Measurements from ENCODE around the gene ATXN1. TPM values are rescaled to one million over a fixed set of nuclear protein-coding genes. Genes with fewer than 3 reads are reported as not detected.

Gene ATXN1
- total and polyA plus RNA-seq, 2 of the 13 experiments (the other 11 are each of a cell fraction or from before 2014, with no cell fraction given), result 20.7 to 39.5 TPM

DNA sequence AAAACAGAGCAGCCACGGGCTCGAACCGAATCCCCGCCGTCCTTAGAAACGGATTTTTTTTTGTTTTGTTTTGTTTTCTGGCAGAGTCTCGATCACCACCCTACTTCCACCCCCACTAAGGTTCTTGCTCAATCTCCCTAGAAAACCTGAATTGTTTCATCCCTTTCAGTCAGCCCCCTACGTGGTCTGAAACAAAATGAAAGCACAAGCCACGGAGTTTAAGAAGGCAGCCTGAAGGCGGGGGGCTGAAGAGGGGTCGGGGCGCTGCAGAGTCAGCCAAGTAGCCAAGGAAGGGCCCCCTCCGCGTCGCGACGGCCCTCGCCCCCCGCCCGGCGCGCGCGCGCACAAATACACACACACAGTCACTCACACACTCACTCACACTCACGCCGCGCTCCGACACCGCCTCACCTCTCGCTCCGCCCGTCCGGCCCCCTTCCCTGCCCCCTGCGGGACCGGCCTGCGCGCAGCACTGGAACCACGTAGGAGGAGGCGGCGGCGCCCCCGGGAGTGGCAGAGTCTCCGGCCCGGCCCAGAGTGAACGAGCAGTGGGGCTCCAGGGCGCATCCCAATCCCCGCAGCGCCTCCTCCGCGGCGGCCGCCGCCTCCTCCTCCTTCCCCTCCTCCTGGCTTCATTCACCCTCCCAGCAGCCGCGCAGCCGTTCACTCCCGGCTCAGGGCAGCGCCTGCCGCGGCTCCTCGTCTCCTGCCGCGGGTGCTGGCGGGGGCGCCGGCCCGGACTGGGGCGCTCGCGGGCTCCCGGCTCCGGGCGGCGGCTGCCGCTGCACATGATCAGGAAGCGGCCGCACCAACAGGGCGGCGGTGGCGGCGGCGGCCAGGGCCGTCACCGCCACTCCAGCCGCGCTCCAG, 1.4 kb downstream of the ATXN1 start (continued):
- peak; percentile 68; the same call in 1 of the 2 replicates for TF ChIP-seq FOXP4 (CRISPR knock-in tag; IDR thresholded peaks at IDR 0.05)
- no peak for TF ChIP-seq ZSCAN29 (CRISPR knock-in tag; conservative IDR thresholded peaks at IDR 0.05)
- peak; percentile 51 for TF ChIP-seq HNRNPK (IDR thresholded peaks at IDR 0.05; ENCODE audit: low read depth, low read length, poor library complexity, severe bottlenecking)
- TF ChIP-seq, protein P1, sequence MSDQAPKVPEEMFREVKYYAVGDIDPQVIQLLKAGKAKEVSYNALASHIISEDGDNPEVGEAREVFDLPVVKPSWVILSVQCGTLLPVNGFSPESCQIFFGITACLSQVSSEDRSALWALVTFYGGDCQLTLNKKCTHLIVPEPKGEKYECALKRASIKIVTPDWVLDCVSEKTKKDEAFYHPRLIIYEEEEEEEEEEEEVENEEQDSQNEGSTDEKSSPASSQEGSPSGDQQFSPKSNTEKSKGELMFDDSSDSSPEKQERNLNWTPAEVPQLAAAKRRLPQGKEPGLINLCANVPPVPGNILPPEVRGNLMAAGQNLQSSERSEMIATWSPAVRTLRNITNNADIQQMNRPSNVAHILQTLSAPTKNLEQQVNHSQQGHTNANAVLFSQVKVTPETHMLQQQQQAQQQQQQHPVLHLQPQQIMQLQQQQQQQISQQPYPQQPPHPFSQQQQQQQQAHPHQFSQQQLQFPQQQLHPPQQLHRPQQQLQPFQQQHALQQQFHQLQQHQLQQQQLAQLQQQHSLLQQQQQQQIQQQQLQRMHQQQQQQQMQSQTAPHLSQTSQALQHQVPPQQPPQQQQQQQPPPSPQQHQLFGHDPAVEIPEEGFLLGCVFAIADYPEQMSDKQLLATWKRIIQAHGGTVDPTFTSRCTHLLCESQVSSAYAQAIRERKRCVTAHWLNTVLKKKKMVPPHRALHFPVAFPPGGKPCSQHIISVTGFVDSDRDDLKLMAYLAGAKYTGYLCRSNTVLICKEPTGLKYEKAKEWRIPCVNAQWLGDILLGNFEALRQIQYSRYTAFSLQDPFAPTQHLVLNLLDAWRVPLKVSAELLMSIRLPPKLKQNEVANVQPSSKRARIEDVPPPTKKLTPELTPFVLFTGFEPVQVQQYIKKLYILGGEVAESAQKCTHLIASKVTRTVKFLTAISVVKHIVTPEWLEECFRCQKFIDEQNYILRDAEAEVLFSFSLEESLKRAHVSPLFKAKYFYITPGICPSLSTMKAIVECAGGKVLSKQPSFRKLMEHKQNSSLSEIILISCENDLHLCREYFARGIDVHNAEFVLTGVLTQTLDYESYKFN (CRISPR knock-in tag; conservative IDR thresholded peaks at IDR 0.05), result no peak; the same call in 1 of the 2 replicates
- TF ChIP-seq, protein P2, sequence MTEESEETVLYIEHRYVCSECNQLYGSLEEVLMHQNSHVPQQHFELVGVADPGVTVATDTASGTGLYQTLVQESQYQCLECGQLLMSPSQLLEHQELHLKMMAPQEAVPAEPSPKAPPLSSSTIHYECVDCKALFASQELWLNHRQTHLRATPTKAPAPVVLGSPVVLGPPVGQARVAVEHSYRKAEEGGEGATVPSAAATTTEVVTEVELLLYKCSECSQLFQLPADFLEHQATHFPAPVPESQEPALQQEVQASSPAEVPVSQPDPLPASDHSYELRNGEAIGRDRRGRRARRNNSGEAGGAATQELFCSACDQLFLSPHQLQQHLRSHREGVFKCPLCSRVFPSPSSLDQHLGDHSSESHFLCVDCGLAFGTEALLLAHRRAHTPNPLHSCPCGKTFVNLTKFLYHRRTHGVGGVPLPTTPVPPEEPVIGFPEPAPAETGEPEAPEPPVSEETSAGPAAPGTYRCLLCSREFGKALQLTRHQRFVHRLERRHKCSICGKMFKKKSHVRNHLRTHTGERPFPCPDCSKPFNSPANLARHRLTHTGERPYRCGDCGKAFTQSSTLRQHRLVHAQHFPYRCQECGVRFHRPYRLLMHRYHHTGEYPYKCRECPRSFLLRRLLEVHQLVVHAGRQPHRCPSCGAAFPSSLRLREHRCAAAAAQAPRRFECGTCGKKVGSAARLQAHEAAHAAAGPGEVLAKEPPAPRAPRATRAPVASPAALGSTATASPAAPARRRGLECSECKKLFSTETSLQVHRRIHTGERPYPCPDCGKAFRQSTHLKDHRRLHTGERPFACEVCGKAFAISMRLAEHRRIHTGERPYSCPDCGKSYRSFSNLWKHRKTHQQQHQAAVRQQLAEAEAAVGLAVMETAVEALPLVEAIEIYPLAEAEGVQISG (CRISPR knock-in tag; IDR thresholded peaks at IDR 0.05), result peak; percentile 81
- TF ChIP-seq, protein P3, sequence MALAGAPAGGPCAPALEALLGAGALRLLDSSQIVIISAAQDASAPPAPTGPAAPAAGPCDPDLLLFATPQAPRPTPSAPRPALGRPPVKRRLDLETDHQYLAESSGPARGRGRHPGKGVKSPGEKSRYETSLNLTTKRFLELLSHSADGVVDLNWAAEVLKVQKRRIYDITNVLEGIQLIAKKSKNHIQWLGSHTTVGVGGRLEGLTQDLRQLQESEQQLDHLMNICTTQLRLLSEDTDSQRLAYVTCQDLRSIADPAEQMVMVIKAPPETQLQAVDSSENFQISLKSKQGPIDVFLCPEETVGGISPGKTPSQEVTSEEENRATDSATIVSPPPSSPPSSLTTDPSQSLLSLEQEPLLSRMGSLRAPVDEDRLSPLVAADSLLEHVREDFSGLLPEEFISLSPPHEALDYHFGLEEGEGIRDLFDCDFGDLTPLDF (CRISPR knock-in tag; IDR thresholded peaks at IDR 0.05), result no peak
- TF ChIP-seq ZNF10 (CRISPR knock-in tag; IDR thresholded peaks at IDR 0.05; ENCODE audit: borderline replicate concordance, low read depth), result no peak
- TF ChIP-seq, protein P4, sequence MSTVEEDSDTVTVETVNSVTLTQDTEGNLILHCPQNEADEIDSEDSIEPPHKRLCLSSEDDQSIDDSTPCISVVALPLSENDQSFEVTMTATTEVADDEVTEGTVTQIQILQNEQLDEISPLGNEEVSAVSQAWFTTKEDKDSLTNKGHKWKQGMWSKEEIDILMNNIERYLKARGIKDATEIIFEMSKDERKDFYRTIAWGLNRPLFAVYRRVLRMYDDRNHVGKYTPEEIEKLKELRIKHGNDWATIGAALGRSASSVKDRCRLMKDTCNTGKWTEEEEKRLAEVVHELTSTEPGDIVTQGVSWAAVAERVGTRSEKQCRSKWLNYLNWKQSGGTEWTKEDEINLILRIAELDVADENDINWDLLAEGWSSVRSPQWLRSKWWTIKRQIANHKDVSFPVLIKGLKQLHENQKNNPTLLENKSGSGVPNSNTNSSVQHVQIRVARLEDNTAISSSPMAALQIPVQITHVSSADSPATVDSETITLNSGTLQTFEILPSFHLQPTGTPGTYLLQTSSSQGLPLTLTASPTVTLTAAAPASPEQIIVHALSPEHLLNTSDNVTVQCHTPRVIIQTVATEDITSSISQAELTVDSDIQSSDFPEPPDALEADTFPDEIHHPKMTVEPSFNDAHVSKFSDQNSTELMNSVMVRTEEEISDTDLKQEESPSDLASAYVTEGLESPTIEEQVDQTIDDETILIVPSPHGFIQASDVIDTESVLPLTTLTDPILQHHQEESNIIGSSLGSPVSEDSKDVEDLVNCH (CRISPR knock-in tag; IDR thresholded peaks at IDR 0.05), result no peak
- peak; percentile 96 for TF ChIP-seq KDM2A (CRISPR knock-in tag; IDR thresholded peaks at IDR 0.05; ENCODE audit: borderline replicate concordance, low read depth)
- peak; percentile 46 for TF ChIP-seq SKI (IDR thresholded peaks at IDR 0.05; ENCODE audit: partially characterized antibody)
- no peak for TF ChIP-seq JDP2 (CRISPR knock-in tag; IDR thresholded peaks at IDR 0.05; ENCODE audit: borderline replicate concordance)
- no peak for TF ChIP-seq CSRNP2 (CRISPR knock-in tag; conservative IDR thresholded peaks at IDR 0.05; ENCODE audit: low read depth)
